CD4-positive, alpha-beta T cell treated with Interleukin-17A for 1 hour (primary cell): ENCODE data around the gene ZBTB22.

Experiments used
- DNase-seq: peaks from one replicate; pipeline ENCODE4 v3.0.0-alpha.2; 2020

Gene ZBTB22

GRCh38 chr6:33324125-33324524, 6.6 kb upstream of the ZBTB22 start:
- DNase-seq: no peak

GRCh38 chr6:33323623-33323948, 6.0 kb upstream of the ZBTB22 start:
- DNase-seq: no peak

GRCh38 chr6:33321227-33321626, 3.7 kb upstream of the ZBTB22 start:
- DNase-seq: no peak

- no peak for DNase-seq
These were observed 3.0 kb upstream of the ZBTB22 start for GRCh38 chr6:33320315-33321181.

- DNase-seq: no peak
These were observed 2.4 kb upstream of the ZBTB22 start for GRCh38 chr6:33319939-33320314.

GRCh38 chr6:33318426-33319073, 1.0 kb upstream of the ZBTB22 start:
- no peak for DNase-seq

GRCh38 chr6:33317419-33317668, 200 bp downstream of the ZBTB22 start:
- no peak for DNase-seq

GRCh38 chr6:33316603-33317418, 733 bp downstream of the ZBTB22 start:
- peak; percentile 43 for DNase-seq

- DNase-seq: no peak
These were observed 1.5 kb downstream of the ZBTB22 start for GRCh38 chr6:33315793-33316602.

GRCh38 chr6:33314943-33315792, 2.4 kb downstream of the ZBTB22 start:
- no peak for DNase-seq

GRCh38 chr6:33314515-33314942, 3.0 kb downstream of the ZBTB22 start:
- peak; percentile 94 for DNase-seq

GRCh38 chr6:33313709-33314514, 3.6 kb downstream of the ZBTB22 start, which contains the start of gene TAPBP:
TAPBP (minus strand) TSS chr6:33314078; CDS start chr6:33314041, 37 bp downstream.
- peak; percentile 96 for DNase-seq

- DNase-seq: peak; percentile 51
These were observed 4.3 kb downstream of the ZBTB22 start for GRCh38 chr6:33313105-33313708.

- peak; percentile 95 for DNase-seq
These were observed 5.0 kb downstream of the ZBTB22 start for GRCh38 chr6:33312361-33313104.

GRCh38 chr6:33306356-33306755, 11.2 kb downstream of the ZBTB22 start:
- no peak for DNase-seq

GRCh38 chr6:33305052-33305451, 12.5 kb downstream of the ZBTB22 start:
- no peak for DNase-seq

GRCh38 chr6:33304216-33304615, 13.3 kb downstream of the ZBTB22 start:
- DNase-seq: no peak

GRCh38 chr6:33301877-33302276, 15.7 kb downstream of the ZBTB22 start:
- no peak for DNase-seq

GRCh38 chr6:33299237-33299944, 18.2 kb downstream of the ZBTB22 start:
- DNase-seq: peak; percentile 95
